ENCODE measurements around the gene OLFM3.

OLFM3 gene

DNA sequence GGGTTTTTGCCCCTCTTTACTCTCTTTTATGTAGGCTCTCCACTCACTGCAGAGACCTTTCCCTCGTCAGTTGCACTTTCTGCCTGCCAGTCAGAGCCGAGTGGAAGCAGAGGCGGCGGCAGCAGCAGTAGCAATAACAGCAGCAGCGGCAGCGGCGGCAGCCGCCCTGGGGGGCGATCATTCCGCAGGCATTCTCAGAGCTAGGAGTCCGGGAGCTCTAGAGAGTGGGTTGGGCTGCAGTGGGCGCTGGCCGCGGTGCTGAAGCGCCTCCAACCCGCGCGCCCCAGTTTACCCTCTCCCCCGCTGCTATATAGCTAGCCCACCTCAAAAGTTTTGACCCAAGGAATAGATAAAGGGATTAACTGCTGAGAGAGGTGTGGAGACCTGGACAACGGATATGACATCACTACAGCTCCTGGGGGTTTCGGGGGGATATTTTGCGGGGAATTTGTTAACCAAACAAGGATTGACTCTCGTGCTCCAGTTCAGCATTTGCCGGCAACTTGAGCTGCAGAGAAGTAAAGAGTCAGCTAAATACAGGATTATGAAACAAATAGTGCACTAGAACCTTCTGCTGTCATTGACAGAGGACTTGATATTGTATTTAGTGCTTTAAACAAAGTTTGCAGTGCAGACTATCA is at the start of gene OLFM3:
Gene OLFM3, minus strand, starts transcription at position 102 of the 641 bp plus-strand sequence.
- H3K4me3 ChIP-seq (ENCODE audit: low read depth, low read length) = no peak within 1 kb of the TSS
- CTCF ChIA-PET = no interaction called here
- TF ChIP-seq, protein P1, sequence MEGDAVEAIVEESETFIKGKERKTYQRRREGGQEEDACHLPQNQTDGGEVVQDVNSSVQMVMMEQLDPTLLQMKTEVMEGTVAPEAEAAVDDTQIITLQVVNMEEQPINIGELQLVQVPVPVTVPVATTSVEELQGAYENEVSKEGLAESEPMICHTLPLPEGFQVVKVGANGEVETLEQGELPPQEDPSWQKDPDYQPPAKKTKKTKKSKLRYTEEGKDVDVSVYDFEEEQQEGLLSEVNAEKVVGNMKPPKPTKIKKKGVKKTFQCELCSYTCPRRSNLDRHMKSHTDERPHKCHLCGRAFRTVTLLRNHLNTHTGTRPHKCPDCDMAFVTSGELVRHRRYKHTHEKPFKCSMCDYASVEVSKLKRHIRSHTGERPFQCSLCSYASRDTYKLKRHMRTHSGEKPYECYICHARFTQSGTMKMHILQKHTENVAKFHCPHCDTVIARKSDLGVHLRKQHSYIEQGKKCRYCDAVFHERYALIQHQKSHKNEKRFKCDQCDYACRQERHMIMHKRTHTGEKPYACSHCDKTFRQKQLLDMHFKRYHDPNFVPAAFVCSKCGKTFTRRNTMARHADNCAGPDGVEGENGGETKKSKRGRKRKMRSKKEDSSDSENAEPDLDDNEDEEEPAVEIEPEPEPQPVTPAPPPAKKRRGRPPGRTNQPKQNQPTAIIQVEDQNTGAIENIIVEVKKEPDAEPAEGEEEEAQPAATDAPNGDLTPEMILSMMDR (IDR thresholded peaks at IDR 0.05; ENCODE audit: insufficient read depth, low read length, missing control alignments) = no peak
- no peak for DNase-seq (ENCODE audit: low read depth, low spot score)
- POLR2A ChIA-PET = no interaction called here

- no peak overlapping the region for H3K4me3 ChIP-seq (ENCODE audit: low read depth, low read length)
- TF ChIP-seq, protein P1 (IDR thresholded peaks at IDR 0.05; ENCODE audit: insufficient read depth, low read length, missing control alignments) = no peak
- no peak for DNase-seq (ENCODE audit: low read depth, low spot score)
- ChIA-PET CTCF (no interaction called here), POLR2A (no interaction called here)
These were observed 49.0 kb upstream of the OLFM3 start for GRCh38 chr1:102045752-102046151.

DNA sequence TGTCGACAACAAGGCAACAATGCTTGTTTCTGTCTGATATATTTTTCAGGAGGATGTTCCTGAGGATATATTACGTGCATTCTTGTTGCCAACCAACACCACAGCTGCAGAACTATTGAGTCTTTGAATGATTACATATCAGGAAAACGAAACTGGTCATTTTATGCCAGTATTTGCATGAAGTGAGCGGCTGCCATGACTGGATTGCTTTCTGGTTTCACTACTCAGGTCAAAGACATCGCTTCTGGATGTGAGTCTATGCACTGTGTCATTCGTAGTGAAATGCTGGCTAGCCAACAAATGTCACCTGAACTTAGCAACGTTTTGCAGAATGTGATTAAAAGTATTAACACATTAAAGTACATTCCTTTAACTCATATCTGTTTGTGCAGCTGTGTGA is 35.8 kb upstream of the OLFM3 start:
- DNase-seq (ENCODE audit: low read depth, low spot score) = no peak
- TF ChIP-seq, protein P1 (IDR thresholded peaks at IDR 0.05; ENCODE audit: insufficient read depth, low read length, missing control alignments) = no peak
- ChIA-PET CTCF (no interaction called here), POLR2A (no interaction called here)
- H3K4me3 ChIP-seq (ENCODE audit: low read depth, low read length) = no peak overlapping the region

DNA sequence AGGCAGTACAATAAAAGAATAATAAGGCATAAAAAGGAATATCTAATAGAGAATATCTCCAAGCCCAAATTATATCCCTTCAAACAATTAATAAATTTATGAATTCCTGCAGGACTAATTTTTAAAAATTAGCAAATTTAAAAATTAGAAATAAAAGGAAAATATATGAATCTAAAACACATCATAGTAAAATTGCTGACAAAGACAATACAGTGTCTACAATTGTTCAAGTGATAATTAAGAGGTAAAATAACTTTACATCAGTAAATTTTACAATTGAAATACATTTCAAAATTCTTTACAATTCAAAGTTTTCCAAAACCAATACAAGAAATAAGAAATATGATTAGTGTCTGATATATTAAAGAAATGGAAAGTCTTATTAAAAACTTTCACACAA is 22.8 kb upstream of the OLFM3 start:
- ChIA-PET CTCF (no interaction called here), POLR2A (no interaction called here)
- H3K4me3 ChIP-seq (ENCODE audit: low read depth, low read length) = no peak overlapping the region
- DNase-seq (ENCODE audit: low read depth, low spot score) = no peak
- TF ChIP-seq, protein P1 (IDR thresholded peaks at IDR 0.05; ENCODE audit: insufficient read depth, low read length, missing control alignments) = no peak

- CTCF ChIA-PET = no interaction called here
- POLR2A ChIA-PET = no interaction called here
These were observed 19.0 kb upstream of the OLFM3 start for GRCh38 chr1:102015728-102016127.

DNA sequence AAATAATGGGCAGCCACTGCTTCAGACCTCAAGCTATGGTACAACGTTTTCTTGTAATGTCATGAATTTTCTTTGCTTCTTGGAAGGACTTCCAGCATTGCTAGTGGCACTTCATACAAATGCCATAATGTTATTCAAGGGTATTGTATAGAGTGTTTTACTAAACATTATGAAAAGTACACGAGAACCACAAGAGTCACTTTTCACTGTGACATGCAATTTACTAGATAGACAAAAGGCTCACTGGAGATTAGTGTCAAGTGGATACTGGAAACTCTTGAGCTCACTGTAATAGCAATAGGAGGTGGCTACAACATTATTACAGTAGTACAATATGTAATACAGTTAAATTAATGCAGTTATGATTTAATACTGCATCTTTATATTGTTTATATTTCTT is 5.3 kb upstream of the OLFM3 start:
- POLR2A ChIA-PET = no interaction called here
- CTCF ChIA-PET = no interaction called here
- no peak overlapping the region for H3K4me3 ChIP-seq (ENCODE audit: low read depth, low read length)
- TF ChIP-seq, protein P1 (IDR thresholded peaks at IDR 0.05; ENCODE audit: insufficient read depth, low read length, missing control alignments) = no peak
- no peak for DNase-seq (ENCODE audit: low read depth, low spot score)

More at GRCh38 chr1:102015728-102016127, 19.0 kb upstream of the OLFM3 start:
- TF ChIP-seq, protein P1 (IDR thresholded peaks at IDR 0.05; ENCODE audit: insufficient read depth, low read length, missing control alignments) = no peak
- DNase-seq (ENCODE audit: low read depth, low spot score) = no peak
- no peak overlapping the region for H3K4me3 ChIP-seq (ENCODE audit: low read depth, low read length)

Measured in AG04449 (cell line).